Adrenal gland (tissue), 5 donors: Measurements from ENCODE around the gene TECPR1.
A peak's percentile ranks its signal among the peaks of the same experiment; 100 is the strongest.

Experiments
- CTCF ChIP-seq, 6 experiments: fragments of 450-650 bp in 4 of 6; fragments of 200-600 bp in 2 of 6; sonication (generic) in 1 of 6; IDR thresholded peaks; 1 replicate in 5 of 6; 2 replicates in 1 of 6; pipeline versions ENCODE4 v1.5.1 to v1.8.0; 2016 to 2021; ENCODE audit warnings: antibody characterized with exemption in 6 of 6, mild to moderate bottlenecking in 2 of 6, moderate library complexity in 1 of 6
- POLR2A ChIP-seq, 2 donors: fragments of 450-650 bp; IDR thresholded peaks; one replicate each; pipeline ENCODE4 v1.6.1; 2017; ENCODE audit warnings: antibody characterized with exemption in 2 of 2, mild to moderate bottlenecking in 2 of 2, moderate library complexity in 1 of 2
- donor health status: DM: no; HTN: no; CAD: no.

GRCh38 chr7:98280791-98281756 is 29.0 kb upstream of the TECPR1 start, which contains the start of gene BRI3:
- peak in 2 of 6 experiments; percentile 21 to 40 for TF ChIP-seq CTCF (IDR thresholded peaks at IDR 0.05)
- TF ChIP-seq POLR2A (IDR thresholded peaks at IDR 0.05), result peak; percentile 92 to 96
